HepG2 (cell line): ENCODE results near the gene ALG11.

Source experiments
- CTCF ChIP-seq: sonication (generic); formaldehyde crosslinking; IDR thresholded peaks from 2 replicates; pipeline ENCODE4 v1.5.0; 2020; ENCODE audit warnings: mild to moderate bottlenecking, missing genetic modification reagents, moderate library complexity
- ELF1 ChIP-seq: sonication (generic); formaldehyde crosslinking; IDR thresholded peaks from 2 replicates; pipeline ENCODE4 v1.4.0; 2020; ENCODE audit warnings: missing genetic modification reagents
- GTF2F1 ChIP-seq: fragments of 150-350 bp; IDR thresholded peaks from 2 replicates; pipeline ENCODE4 v1.6.1; 2014; ENCODE audit warnings: low read length
- JUN ChIP-seq: sonication (generic); formaldehyde crosslinking; IDR thresholded peaks from 2 replicates; pipeline ENCODE4 v1.4.0; 2020; ENCODE audit warnings: mild to moderate bottlenecking, missing genetic modification reagents
- KDM5A ChIP-seq: fragments of 200-600 bp; sonication (generic); IDR thresholded peaks from 2 replicates; pipeline ENCODE4 v1.7.0; 2018; ENCODE audit warnings: antibody characterized with exemption, mild to moderate bottlenecking, low read length, borderline replicate concordance
- NFIC ChIP-seq: IDR thresholded peaks from 2 replicates; pipeline ENCODE4 v1.6.1; 2012; ENCODE audit warnings: mild to moderate bottlenecking, low read length, inconsistent platforms
- PAWR ChIP-seq: sonication (generic); formaldehyde crosslinking; IDR thresholded peaks from 2 replicates; pipeline ENCODE4 v1.4.0; 2020; ENCODE audit warnings: missing genetic modification reagents, mild to moderate bottlenecking, borderline replicate concordance
- RFXAP ChIP-seq: sonication (generic); formaldehyde crosslinking; IDR thresholded peaks from 2 replicates; pipeline ENCODE4 v1.4.0; 2020; ENCODE audit warnings: missing genetic modification reagents, borderline replicate concordance
- SSRP1 ChIP-seq: IDR thresholded peaks from 2 replicates; pipeline ENCODE4 v1.6.1; 2016; ENCODE audit warnings: control low read depth
- ZBTB7A ChIP-seq: sonication (generic); formaldehyde crosslinking; IDR thresholded peaks from 2 replicates; pipeline ENCODE4 v1.8.0; 2022; ENCODE audit warnings: mild to moderate bottlenecking, missing genetic modification reagents
- ZNF614 ChIP-seq: IDR thresholded peaks from 2 replicates; pipeline ENCODE4 v1.6.1; 2018; ENCODE audit warnings: missing biosample characterization, missing genetic modification reagents, inconsistent platforms, borderline replicate concordance
- ZNF777 ChIP-seq: sonication (generic); formaldehyde crosslinking; IDR thresholded peaks from 2 replicates; pipeline ENCODE4 v1.4.0; 2020; ENCODE audit warnings: missing genetic modification reagents
- TF ChIP-seq, protein P1 (sequence below): sonication (generic); formaldehyde crosslinking; IDR thresholded peaks from 2 replicates; pipeline ENCODE4 v1.4.0; 2020; ENCODE audit warnings: missing genetic modification reagents

- TF ChIP-seq ZNF614 (CRISPR knock-in tag) (no peak), JUN (CRISPR knock-in tag) (no peak), ZNF777 (CRISPR knock-in tag) (no peak), NFIC (no peak), ELF1 (CRISPR knock-in tag) (no peak), CTCF (CRISPR knock-in tag) (no peak), GTF2F1 (no peak), KDM5A (no peak), SSRP1 (CRISPR knock-in tag) (no peak), ZBTB7A (no peak), RFXAP (no peak), PAWR (CRISPR knock-in tag) (no peak)
- TF ChIP-seq, protein P1, sequence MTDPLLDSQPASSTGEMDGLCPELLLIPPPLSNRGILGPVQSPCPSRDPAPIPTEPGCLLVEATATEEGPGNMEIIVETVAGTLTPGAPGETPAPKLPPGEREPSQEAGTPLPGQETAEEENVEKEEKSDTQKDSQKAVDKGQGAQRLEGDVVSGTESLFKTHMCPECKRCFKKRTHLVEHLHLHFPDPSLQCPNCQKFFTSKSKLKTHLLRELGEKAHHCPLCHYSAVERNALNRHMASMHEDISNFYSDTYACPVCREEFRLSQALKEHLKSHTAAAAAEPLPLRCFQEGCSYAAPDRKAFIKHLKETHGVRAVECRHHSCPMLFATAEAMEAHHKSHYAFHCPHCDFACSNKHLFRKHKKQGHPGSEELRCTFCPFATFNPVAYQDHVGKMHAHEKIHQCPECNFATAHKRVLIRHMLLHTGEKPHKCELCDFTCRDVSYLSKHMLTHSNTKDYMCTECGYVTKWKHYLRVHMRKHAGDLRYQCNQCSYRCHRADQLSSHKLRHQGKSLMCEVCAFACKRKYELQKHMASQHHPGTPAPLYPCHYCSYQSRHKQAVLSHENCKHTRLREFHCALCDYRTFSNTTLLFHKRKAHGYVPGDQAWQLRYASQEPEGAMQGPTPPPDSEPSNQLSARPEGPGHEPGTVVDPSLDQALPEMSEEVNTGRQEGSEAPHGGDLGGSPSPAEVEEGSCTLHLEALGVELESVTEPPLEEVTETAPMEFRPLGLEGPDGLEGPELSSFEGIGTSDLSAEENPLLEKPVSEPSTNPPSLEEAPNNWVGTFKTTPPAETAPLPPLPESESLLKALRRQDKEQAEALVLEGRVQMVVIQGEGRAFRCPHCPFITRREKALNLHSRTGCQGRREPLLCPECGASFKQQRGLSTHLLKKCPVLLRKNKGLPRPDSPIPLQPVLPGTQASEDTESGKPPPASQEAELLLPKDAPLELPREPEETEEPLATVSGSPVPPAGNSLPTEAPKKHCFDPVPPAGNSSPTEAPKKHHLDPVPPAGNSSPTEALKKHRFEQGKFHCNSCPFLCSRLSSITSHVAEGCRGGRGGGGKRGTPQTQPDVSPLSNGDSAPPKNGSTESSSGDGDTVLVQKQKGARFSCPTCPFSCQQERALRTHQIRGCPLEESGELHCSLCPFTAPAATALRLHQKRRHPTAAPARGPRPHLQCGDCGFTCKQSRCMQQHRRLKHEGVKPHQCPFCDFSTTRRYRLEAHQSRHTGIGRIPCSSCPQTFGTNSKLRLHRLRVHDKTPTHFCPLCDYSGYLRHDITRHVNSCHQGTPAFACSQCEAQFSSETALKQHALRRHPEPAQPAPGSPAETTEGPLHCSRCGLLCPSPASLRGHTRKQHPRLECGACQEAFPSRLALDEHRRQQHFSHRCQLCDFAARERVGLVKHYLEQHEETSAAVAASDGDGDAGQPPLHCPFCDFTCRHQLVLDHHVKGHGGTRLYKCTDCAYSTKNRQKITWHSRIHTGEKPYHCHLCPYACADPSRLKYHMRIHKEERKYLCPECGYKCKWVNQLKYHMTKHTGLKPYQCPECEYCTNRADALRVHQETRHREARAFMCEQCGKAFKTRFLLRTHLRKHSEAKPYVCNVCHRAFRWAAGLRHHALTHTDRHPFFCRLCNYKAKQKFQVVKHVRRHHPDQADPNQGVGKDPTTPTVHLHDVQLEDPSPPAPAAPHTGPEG (CRISPR knock-in tag): no peak
These were observed 12.3 kb upstream of the ALG11 start for GRCh38 chr13:51999921-52000320.
